SK-N-SH (cell line): ENCODE data around the gene MAST4. TPM values are rescaled to one million over a fixed set of nuclear protein-coding genes. Genes with fewer than 3 reads are reported as not detected.
A peak's percentile ranks its signal among the peaks of the same experiment; 100 is the strongest.

ENCODE experiments used
- CTCF ChIA-PET: fragments of 300-600, 350-600 bp; formaldehyde crosslinking; extraction: SDS; loops from one replicate; lab custom pipeline; 2021; lab: Yijun Ruan, JAX
- POLR2A ChIA-PET: fragments of 350-600 bp; sonication (Branson Sonifier 250); formaldehyde crosslinking; extraction: SDS; loops from one replicate; lab custom pipeline; 2020; ENCODE audit warnings: antibody characterized with exemption, inconsistent platforms; lab: Yijun Ruan, JAX
- DNase-seq: peaks from one replicate; pipeline ENCODE4 v3.0.0; 2012
- H2AFZ ChIP-seq: fragments of 200-600 bp; sonication (generic); 2 replicates; pipeline ENCODE4 v1.8.1; 2016; ENCODE audit warnings: antibody characterized with exemption, mild to moderate bottlenecking, low read depth
- H3F3A ChIP-seq: fragments of 200-600 bp; sonication (generic); replicated peaks from 2 replicates; pipeline ENCODE3; 2016; ENCODE audit warnings: antibody characterized with exemption, mild to moderate bottlenecking; ENCODE audit not compliant: insufficient read depth
- H3K27ac ChIP-seq, 2 experiments: fragments of 200-500 bp in 1 of 2; fragments of 200-600 bp in 1 of 2; sonication (Bioruptor generic) in 1 of 2; sonication (generic), shearing (Covaris generic) in 1 of 2; 2 replicates each; pipeline versions ENCODE4 v1.5.1 to v1.6.1; 2014 to 2016; ENCODE audit warnings: low read depth in 2 of 2, inconsistent platforms in 1 of 2, low read length in 1 of 2, mild to moderate bottlenecking in 1 of 2, mixed read lengths in 1 of 2
- H3K27me3 ChIP-seq: fragments of 200-600 bp; sonication (generic), shearing (Covaris generic); 2 replicates; pipeline ENCODE4 v1.6.1; 2016; ENCODE audit warnings: mixed run types; ENCODE audit not compliant: insufficient read depth
- H3K36me3 ChIP-seq, 2 experiments: fragments of 200-500 bp in 1 of 2; fragments of 200-600 bp in 1 of 2; sonication (Bioruptor generic) in 1 of 2; sonication (generic) in 1 of 2; replicated peaks in 1 of 2; 2 replicates each; pipeline versions ENCODE3 to v1.5.1; 2014 to 2016; ENCODE audit warnings: low read length in 1 of 2, mild to moderate bottlenecking in 1 of 2; ENCODE audit not compliant: insufficient read depth in 2 of 2, control insufficient read depth in 1 of 2
- H3K4me1 ChIP-seq, 2 experiments: fragments of 200-500 bp in 1 of 2; fragments of 200-600 bp in 1 of 2; sonication (Bioruptor generic) in 1 of 2; sonication (generic), shearing (Covaris generic) in 1 of 2; 2 replicates each; pipeline versions ENCODE4 v1.5.1 to v1.6.1; 2014 to 2016; ENCODE audit warnings: low read depth in 1 of 2, low read length in 1 of 2, mixed run types in 1 of 2; ENCODE audit not compliant: insufficient read depth in 2 of 2, control insufficient read depth in 1 of 2
- H3K4me2 ChIP-seq: fragments of 200-600 bp; sonication (generic), shearing (Covaris generic); 2 replicates; pipeline ENCODE4 v1.6.1; 2017; ENCODE audit warnings: mixed run types
- H3K4me3 ChIP-seq, 2 experiments: fragments of 200-500 bp in 1 of 2; fragments of 200-600 bp in 1 of 2; sonication (Bioruptor generic) in 1 of 2; sonication (generic), shearing (Covaris generic) in 1 of 2; 2 replicates each; pipeline versions ENCODE4 v1.5.1 to v1.8.1; 2014 to 2016; ENCODE audit warnings: low read depth in 2 of 2, inconsistent platforms in 1 of 2, low read length in 1 of 2, mild to moderate bottlenecking in 1 of 2, mixed read lengths in 1 of 2, moderate library complexity in 1 of 2
- H3K79me2 ChIP-seq: fragments of 200-600 bp; sonication (generic); 2 replicates; pipeline ENCODE4 v1.8.1; 2017; ENCODE audit warnings: mild to moderate bottlenecking; ENCODE audit not compliant: insufficient read depth
- H3K9ac ChIP-seq: fragments of 200-600 bp; sonication (generic); 2 replicates; pipeline ENCODE4 v1.6.1; 2017; ENCODE audit warnings: mixed run types
- H3K9me2 ChIP-seq: fragments of 200-600 bp; sonication (generic); 2 replicates; pipeline ENCODE4 v1.6.1; 2017; ENCODE audit warnings: mixed run types
- H3K9me3 ChIP-seq: fragments of 200-600 bp; sonication (generic); 2 replicates; pipeline ENCODE4 v1.6.1; 2017; ENCODE audit warnings: mixed run types, mild to moderate bottlenecking, moderate library complexity
- H4K20me1 ChIP-seq: fragments of 200-600 bp; sonication (generic); 2 replicates; pipeline ENCODE4 v1.6.1; 2017; ENCODE audit warnings: mild to moderate bottlenecking, mixed run types; ENCODE audit not compliant: insufficient read depth
- FOSL2 ChIP-seq: IDR thresholded peaks from 2 replicates; pipeline ENCODE4 v1.4.0; 2012; ENCODE audit warnings: low read depth, mild to moderate bottlenecking, moderate library complexity, borderline replicate concordance
- FOXJ3 ChIP-seq: sonication (generic); formaldehyde crosslinking; IDR thresholded peaks from 2 replicates; pipeline ENCODE4 v1.5.1; 2020; ENCODE audit warnings: mild to moderate bottlenecking, missing genetic modification reagents
- FOXM1 ChIP-seq: IDR thresholded peaks from 2 replicates; pipeline ENCODE4 v1.4.0; 2012; ENCODE audit warnings: low read depth, mild to moderate bottlenecking
- GABPA ChIP-seq: IDR thresholded peaks from 2 replicates; pipeline ENCODE4 v1.4.0; 2012; ENCODE audit warnings: low read depth, mild to moderate bottlenecking
- GATA2 ChIP-seq: sonication (generic); formaldehyde crosslinking; IDR thresholded peaks from 2 replicates; pipeline ENCODE4 v1.5.0; 2020; ENCODE audit warnings: mild to moderate bottlenecking, missing genetic modification reagents
- MXI1 ChIP-seq: IDR thresholded peaks from 2 replicates; pipeline ENCODE4 v1.6.1; 2012; ENCODE audit warnings: mild to moderate bottlenecking, low read depth, low read length, improper control_type of control experiment
- POLR2AphosphoS5 ChIP-seq: IDR thresholded peaks from 2 replicates; pipeline ENCODE4 v1.6.1; 2012; ENCODE audit warnings: low read depth, low read length
- RAD21 ChIP-seq: IDR thresholded peaks from 2 replicates; pipeline ENCODE4 v1.6.1; 2012; ENCODE audit warnings: mild to moderate bottlenecking, low read length
- RCOR1 ChIP-seq: fragments of 150-350 bp; IDR thresholded peaks from 2 replicates; pipeline ENCODE4 v1.6.1; 2017; ENCODE audit warnings: antibody characterized with exemption, low read length
- SIN3A ChIP-seq: IDR thresholded peaks from 2 replicates; pipeline ENCODE4 v1.6.1; 2012; ENCODE audit warnings: low read depth, mild to moderate bottlenecking, low read length, moderate library complexity, borderline replicate concordance
- SMC3 ChIP-seq: IDR thresholded peaks from 2 replicates; pipeline ENCODE4 v1.6.1; 2012; ENCODE audit warnings: low read depth, low read length, improper control_type of control experiment
- USF1 ChIP-seq: IDR thresholded peaks from 2 replicates; pipeline ENCODE4 v1.4.0; 2012; ENCODE audit warnings: low read depth, borderline replicate concordance
- YY1 ChIP-seq: IDR thresholded peaks from 2 replicates; pipeline ENCODE4 v1.4.0; 2012; ENCODE audit warnings: low read depth, mild to moderate bottlenecking
- WGBS: methylation state at CpG from one replicate; pipeline ENCODE4 v1.1.6; 2017; ENCODE audit warnings: low lambda C conversion rate; 5-methylcytosine and 5-hydroxymethylcytosine counted together
- polyA plus RNA-seq, 3 experiments: library from polyadenylated mRNA; depleted of rRNA; stranded (reverse); fragments of >200 nt; gene quantifications; 2 replicates each; pipeline ENCODE4 v1.2.3, GENCODE V29; 2012
- TF ChIP-seq, protein P1 (sequence below): fragments of 150-350 bp; IDR thresholded peaks from 2 replicates; pipeline ENCODE4 v1.6.1; 2017; ENCODE audit warnings: antibody characterized with exemption, low read length, low read depth, borderline replicate concordance
- TF ChIP-seq, protein P2 (sequence below): IDR thresholded peaks from 2 replicates; pipeline ENCODE4 v1.4.0; 2012; ENCODE audit warnings: low read depth, borderline replicate concordance
- TF ChIP-seq, protein P3 (sequence below): fragments of 200-600 bp; sonication (generic); IDR thresholded peaks from 2 replicates; pipeline ENCODE4 v1.6.1; 2017; ENCODE audit warnings: antibody characterized with exemption, mild to moderate bottlenecking, moderate library complexity

The MAST4 gene
- polyA plus RNA-seq, 1 of the 3 experiments (the other 2 are of a cell fraction) = 2.2 TPM

- POLR2A ChIA-PET = no interaction called here
- H3K9ac ChIP-seq = no peak overlapping the region
- DNase-seq = peak; percentile 39
Measured at GRCh38 chr5:66742083-66742895, 146.1 kb downstream of the MAST4 start.

DNA sequence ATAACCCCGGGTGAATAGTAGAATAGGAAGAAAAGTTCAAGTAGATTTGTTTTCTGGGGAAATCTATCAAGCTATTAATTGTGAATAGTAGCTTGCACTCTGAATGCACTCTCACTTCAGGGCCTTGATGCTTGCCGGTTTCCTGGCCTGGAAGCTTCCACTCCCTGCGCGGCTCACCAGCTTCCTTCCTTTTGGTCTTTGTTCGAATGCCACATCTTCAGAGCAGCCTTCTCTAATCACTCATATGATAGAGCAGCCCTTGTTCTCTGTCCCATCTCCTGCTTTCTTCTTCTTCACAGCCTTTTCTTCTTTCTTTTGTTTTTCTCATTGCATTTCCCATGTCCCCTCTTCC lies 146.7 kb downstream of the MAST4 start:
- no peaks in the 10 kb centered on the region for H3K9me3 ChIP-seq
- H3K4me2 ChIP-seq = no peak overlapping the region
- H3K27ac ChIP-seq = no peak overlapping the region
- no peaks in the 10 kb centered on the region for H3K79me2 ChIP-seq
- no peaks in the 10 kb centered on the region for H4K20me1 ChIP-seq
- H3K4me3 ChIP-seq = no peak overlapping the region
- H3K4me1 ChIP-seq = no peaks in the 10 kb centered on the region
- no peaks in the 10 kb centered on the region for H3K27me3 ChIP-seq
- ChIA-PET POLR2A (no interaction called here), CTCF (interaction anchor here (0.8 to 3.8 kb wide), 8 partner anchors 12 to 437 kb away, joined by 3 to 26 read pairs (median 6); no protein-coding TSS in a partner anchor)
- no peaks in the 10 kb centered on the region for H3F3A ChIP-seq
- no peak overlapping the region for H3K9ac ChIP-seq
- DNase-seq = no peak
- no peaks in the 10 kb centered on the region for H3K9me2 ChIP-seq
- 69% methylated on average over 5 of the region's 5 CpGs for WGBS
- H2AFZ ChIP-seq = no peak overlapping the region
- no peaks in the 10 kb centered on the region for H3K36me3 ChIP-seq
- TF ChIP-seq SIN3A = no peak
- TF ChIP-seq FOSL2 = no peak
- TF ChIP-seq YY1 = no peak
- no peak for TF ChIP-seq USF1
- TF ChIP-seq MXI1 = no peak
- no peak for TF ChIP-seq SMC3
- TF ChIP-seq POLR2AphosphoS5 = no peak
- no peak for TF ChIP-seq FOXJ3 (CRISPR knock-in tag)
- no peak for TF ChIP-seq RCOR1
- TF ChIP-seq, protein P1, sequence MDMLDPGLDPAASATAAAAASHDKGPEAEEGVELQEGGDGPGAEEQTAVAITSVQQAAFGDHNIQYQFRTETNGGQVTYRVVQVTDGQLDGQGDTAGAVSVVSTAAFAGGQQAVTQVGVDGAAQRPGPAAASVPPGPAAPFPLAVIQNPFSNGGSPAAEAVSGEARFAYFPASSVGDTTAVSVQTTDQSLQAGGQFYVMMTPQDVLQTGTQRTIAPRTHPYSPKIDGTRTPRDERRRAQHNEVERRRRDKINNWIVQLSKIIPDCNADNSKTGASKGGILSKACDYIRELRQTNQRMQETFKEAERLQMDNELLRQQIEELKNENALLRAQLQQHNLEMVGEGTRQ = no peak
- TF ChIP-seq GATA2 = no peak
- no peak for TF ChIP-seq FOXM1
- TF ChIP-seq GABPA = no peak
- TF ChIP-seq RAD21 = no peak
- TF ChIP-seq, protein P2, sequence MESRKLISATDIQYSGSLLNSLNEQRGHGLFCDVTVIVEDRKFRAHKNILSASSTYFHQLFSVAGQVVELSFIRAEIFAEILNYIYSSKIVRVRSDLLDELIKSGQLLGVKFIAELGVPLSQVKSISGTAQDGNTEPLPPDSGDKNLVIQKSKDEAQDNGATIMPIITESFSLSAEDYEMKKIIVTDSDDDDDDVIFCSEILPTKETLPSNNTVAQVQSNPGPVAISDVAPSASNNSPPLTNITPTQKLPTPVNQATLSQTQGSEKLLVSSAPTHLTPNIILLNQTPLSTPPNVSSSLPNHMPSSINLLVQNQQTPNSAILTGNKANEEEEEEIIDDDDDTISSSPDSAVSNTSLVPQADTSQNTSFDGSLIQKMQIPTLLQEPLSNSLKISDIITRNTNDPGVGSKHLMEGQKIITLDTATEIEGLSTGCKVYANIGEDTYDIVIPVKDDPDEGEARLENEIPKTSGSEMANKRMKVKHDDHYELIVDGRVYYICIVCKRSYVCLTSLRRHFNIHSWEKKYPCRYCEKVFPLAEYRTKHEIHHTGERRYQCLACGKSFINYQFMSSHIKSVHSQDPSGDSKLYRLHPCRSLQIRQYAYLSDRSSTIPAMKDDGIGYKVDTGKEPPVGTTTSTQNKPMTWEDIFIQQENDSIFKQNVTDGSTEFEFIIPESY = no peak

More at GRCh38 chr5:66742083-66742895, 146.1 kb downstream of the MAST4 start:
- CTCF ChIA-PET = interaction anchor here (0.7 to 3.8 kb wide), 9 partner anchors 12 to 436 kb away, joined by 3 to 26 read pairs (median 6); no protein-coding TSS in a partner anchor
- Histone ChIP-seq H4K20me1 (no peaks in the 10 kb centered on the region), H3F3A (no peaks in the 10 kb centered on the region), H3K4me2 (no peak overlapping the region), H3K4me1 (no peaks in the 10 kb centered on the region), H3K79me2 (no peaks in the 10 kb centered on the region), H3K27me3 (no peaks in the 10 kb centered on the region)
- TF ChIP-seq, protein P1 = no peak
- TF ChIP-seq SMC3 = peak; percentile 6; the same call in 1 of the 2 replicates
- TF ChIP-seq YY1 = no peak
- TF ChIP-seq, protein P3, sequence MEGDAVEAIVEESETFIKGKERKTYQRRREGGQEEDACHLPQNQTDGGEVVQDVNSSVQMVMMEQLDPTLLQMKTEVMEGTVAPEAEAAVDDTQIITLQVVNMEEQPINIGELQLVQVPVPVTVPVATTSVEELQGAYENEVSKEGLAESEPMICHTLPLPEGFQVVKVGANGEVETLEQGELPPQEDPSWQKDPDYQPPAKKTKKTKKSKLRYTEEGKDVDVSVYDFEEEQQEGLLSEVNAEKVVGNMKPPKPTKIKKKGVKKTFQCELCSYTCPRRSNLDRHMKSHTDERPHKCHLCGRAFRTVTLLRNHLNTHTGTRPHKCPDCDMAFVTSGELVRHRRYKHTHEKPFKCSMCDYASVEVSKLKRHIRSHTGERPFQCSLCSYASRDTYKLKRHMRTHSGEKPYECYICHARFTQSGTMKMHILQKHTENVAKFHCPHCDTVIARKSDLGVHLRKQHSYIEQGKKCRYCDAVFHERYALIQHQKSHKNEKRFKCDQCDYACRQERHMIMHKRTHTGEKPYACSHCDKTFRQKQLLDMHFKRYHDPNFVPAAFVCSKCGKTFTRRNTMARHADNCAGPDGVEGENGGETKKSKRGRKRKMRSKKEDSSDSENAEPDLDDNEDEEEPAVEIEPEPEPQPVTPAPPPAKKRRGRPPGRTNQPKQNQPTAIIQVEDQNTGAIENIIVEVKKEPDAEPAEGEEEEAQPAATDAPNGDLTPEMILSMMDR = peak; percentile 21; the same call in 1 of the 2 replicates
- TF ChIP-seq FOSL2 = no peak
- peak; percentile 40 for TF ChIP-seq RAD21
- TF ChIP-seq, all 33 proteins: peak for 3
- no peaks in the 10 kb centered on the region for H3K9me3 ChIP-seq
- no peaks in the 10 kb centered on the region for H3K9me2 ChIP-seq
- no peak overlapping the region for H3K27ac ChIP-seq
- H2AFZ ChIP-seq = no peak overlapping the region
- no peak overlapping the region for H3K4me3 ChIP-seq
- no peaks in the 10 kb centered on the region for H3K36me3 ChIP-seq
- WGBS = 55% methylated on average over 15 of the region's 15 CpGs
